Measurements from ENCODE around the gene SLC45A3.
"Not testable (repeated sequence)": the region's sequence is repeated elsewhere in the genome, so short reads cannot be mapped to it uniquely, and the experiment has no call there.

The SLC45A3 gene

DNA sequence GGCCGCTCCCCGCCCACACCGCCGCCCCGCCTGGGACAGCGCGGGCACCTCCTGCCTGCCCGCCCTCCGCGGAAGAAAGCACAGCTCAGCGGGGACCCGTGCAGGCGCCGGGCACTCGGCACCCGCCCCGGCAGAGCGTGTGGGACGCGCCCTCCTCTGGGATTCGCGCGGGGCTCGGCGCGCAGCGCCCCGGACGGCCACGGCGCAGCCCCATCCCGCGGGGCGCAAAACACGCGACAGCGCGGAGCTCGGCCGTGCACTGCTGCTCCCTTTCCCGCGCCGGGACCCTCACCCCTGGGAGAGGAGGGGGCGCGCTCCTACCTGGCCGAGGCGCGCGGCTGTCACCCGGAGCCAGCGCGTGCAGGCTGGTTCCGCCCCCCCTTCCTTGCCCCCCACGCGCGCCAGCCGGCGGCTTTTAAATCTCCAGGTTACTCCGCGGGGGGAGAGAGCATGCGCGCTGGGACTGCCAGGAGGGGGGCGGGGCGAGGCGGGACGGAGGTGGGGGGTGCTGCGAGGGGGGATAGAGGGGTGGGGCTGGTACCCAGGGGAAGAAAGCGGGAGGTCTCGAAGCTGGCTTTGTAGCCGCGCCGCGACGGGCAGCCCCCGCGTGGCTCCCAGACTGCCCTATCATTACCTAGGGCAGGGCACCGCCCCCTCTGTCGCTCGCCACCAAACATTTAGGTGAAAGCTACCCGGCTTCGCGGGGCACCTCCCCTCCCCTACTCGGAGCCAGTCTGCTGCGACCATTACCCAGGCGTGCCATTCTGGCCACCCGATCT is at the start of gene SLC45A3:
Gene SLC45A3 (minus strand): TSS at position 437 of the 779 bp plus-strand sequence. CDS start 15,853 bp downstream, outside the sequence.
- DNase-seq (ENCODE audit: low read depth, low spot score), result peak; percentile 59

DNA sequence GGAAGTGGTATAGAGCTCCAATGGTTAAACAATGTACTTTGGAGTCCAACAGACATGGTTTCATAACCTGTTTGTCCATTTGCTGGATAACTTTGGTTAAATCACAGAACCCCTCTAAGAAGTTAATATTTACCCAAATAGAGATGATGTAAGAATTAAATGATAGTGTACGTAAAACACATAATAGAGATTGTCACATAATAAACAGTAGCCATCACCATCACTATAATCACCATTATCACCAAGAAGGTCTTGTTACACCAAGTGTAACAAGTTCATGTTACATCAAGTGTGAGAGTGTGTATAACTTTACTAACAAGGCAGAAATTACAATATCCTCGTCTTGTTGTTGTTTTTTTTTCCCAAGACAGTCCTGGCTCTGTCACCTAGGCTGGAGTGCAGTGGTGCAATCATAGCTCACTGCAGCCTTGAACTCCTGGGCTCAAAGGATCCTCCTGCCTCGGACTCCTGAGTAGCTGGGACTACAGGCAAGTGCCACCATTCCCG is 46.4 kb upstream of the SLC45A3 start:
- no peak for DNase-seq (ENCODE audit: low read depth, low spot score)

- DNase-seq (ENCODE audit: low read depth, low spot score), result no peak
These were observed 45.2 kb upstream of the SLC45A3 start for GRCh38 chr1:205725514-205725913.

DNA sequence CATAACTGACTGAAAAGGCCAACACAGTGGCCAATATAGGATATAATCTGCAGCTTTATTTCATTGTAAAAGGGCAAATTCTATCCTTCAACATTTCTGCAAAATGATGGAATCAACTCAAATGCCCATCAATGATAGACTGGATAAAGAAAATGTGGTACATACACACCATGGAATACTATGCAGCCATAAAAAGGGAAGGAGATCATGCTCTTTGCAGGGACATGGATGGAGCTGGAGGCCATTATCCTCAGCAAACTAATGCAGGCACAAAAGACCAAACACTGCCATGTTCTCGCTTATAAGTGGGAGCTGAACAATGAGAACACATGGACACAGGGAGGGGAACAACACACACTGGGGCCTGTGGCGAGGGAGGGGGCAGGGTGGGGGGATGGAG is 40.4 kb upstream of the SLC45A3 start:
- not testable (repeated sequence) for DNase-seq (ENCODE audit: low read depth, low spot score)

GRCh38 chr1:205719762-205720161 is 39.5 kb upstream of the SLC45A3 start:
- no peak for DNase-seq (ENCODE audit: low read depth, low spot score)

DNA sequence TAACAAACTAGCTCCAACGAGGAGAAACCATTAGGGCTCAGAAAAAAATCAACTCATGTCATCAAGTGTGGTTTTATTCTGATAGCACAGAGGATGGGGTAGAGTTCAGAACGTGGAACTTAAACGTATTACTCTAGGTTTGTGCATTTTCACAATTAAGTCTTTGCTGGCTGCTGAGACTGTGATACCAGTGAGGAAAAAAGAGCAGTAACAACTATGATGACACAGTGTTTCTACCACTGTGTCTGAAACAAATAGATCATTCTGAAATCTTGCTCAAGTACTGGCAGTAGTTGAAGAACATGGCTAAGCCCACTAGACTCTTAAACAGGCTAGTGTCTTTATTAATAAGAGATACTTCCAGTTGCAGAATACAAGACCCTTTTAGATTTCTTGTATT is 38.7 kb upstream of the SLC45A3 start:
- DNase-seq (ENCODE audit: low read depth, low spot score), result no peak

DNA sequence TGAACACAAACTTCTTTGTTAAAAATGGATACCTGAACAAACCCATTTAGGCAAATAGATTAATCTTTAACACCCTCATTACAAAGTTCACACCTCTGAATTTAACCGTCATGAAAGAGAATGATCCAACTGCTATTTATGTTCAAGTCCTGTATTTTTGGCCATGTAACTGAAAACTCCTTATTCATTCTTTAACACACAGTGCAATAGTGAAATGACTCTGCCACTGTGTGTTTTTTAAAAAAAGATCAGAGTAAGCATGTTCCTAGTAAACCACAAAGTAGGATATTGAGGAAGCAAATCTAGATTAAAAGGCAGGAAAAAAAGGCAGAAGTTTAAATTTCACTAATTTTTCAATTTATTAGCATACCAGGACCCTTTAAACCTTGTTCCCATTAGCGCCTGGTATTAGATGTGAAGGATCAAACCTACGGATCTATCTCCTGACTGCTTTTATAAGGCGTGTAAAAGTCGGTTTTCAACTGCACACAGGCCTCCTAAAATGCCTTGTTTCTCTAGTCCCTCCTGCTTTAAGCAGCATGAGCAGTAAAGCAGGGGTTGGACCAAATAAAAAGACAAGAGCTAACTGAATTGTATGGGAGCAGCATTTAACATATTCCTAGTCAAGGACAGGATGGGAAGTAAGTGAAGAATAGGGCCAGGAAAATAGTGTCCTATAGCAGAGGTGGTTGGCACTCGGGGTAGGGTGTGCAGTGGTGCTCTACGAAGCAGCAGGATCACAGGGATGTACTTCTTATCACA is 36.2 kb upstream of the SLC45A3 start:
- DNase-seq (ENCODE audit: low read depth, low spot score), result no peak

GRCh38 chr1:205715628-205716027 is 35.3 kb upstream of the SLC45A3 start:
- no peak for DNase-seq (ENCODE audit: low read depth, low spot score)

GRCh38 chr1:205714906-205715246 is 34.6 kb upstream of the SLC45A3 start:
- DNase-seq (ENCODE audit: low read depth, low spot score), result no peak

DNA sequence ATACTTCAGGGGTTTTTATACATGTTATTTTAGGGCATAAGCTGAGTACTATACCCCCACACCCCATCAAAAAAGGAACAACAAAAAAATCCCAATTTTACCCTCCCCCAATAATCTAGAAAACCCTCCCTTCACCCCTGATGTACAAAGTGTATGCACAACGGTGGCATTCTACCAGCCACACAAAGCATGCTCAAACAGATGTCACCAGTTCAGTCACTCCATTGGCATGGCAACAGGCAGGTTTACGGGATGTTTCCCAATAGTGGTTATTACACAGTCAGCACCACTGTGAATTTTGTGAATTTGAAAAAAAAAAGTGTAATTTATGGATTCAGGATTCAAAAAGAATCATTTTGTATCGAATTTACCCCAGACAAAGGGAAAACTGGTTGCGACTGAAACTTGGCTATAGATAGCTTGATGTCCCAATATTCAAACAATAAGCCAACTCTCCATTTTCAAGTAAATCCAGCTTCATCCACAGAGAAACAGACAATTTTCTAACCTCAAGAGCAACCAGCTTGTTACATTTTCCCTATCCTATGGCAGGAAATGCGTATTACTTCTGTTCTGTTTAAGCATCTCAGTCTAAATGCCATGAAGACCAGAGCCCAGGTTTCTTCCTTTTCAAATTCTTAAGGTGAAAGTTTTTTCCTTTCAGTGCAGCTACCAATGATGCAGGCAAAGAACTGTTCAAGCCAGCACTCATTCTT is 34.0 kb upstream of the SLC45A3 start:
- peak; percentile 31 for DNase-seq (ENCODE audit: low read depth, low spot score)

DNA sequence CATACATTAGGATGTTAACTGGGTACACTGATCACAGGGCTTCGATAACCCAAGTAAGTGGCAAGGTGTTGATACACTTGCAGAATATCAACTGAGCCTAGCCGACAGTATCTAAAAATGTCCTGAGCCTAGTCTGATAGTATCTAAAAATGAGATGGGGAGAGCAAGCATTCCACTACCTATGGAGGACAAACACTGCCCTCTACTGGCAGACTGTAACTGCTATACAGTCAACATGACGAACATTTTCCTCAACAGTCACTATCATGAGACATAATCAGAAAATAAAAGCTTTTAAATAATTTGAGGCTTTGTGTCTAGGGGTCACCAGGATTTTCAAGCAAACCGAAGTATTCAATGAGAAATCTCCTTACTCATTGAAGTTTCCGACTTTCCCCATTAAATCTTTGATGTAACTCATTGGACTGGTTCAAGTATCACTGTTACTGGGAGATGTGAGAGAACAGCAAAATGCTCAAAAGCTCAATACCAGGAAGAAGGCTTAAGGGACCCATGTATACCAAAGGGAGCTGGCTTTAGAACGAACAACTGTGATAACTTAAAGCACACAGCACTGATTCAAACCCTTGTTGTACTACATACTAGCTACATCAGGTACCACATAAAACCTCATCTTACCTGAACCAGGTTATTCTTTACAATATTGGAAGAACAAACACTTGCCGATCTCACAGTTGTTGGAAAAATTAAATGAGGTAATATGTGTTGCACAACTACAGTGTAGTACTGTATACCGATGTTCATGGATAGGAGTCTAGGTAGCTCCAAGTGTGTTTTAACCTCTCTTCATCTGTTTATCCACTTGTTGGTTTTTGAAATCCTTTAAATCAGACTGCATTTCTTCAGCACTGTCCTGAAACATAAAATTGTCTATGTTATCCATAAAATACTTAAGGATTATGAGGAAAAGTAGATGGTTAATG is 31.1 kb upstream of the SLC45A3 start:
- DNase-seq (ENCODE audit: low read depth, low spot score), result peak; percentile 88

- DNase-seq (ENCODE audit: low read depth, low spot score), result no peak
These were observed 30.1 kb upstream of the SLC45A3 start for GRCh38 chr1:205710201-205711062.

DNA sequence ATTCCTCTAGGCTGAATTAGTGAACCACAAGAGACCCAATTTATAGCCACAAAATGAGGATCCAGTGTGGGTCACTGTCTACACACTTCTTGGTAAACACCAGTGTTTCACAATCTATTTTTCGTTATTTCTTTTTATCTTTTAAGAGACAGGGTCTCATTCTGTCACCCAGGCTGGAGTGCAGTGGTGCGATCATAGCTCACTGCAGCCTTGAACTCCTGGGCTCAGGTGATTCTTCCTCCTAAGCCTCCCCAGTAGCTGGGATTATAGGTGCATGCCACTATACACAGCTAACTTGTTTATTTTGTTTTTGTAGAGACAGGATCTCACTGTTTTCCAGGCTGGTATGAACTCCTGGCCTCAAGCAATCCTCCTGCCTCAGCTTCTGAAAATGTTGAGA is 29.3 kb upstream of the SLC45A3 start:
- DNase-seq (ENCODE audit: low read depth, low spot score), result no peak

DNA sequence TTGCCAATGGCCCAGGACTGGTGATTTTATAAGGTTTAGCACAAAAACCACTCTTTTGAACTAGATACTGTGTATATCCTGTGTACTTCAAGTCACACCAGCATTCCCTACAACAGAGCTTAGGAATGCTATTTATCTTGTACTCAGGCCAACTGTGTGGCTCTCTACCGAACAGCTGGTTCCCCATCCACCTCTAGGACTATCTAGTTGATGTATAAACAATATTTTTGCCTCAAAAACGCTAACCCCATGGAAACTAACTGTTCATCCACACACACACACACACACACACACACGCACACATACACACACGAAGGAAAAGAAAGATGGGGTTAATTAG is 28.7 kb upstream of the SLC45A3 start:
- peak; percentile 76 for DNase-seq (ENCODE audit: low read depth, low spot score)

- DNase-seq (ENCODE audit: low read depth, low spot score), result no peak
These were observed 26.5 kb upstream of the SLC45A3 start for GRCh38 chr1:205706601-205707502.

DNA sequence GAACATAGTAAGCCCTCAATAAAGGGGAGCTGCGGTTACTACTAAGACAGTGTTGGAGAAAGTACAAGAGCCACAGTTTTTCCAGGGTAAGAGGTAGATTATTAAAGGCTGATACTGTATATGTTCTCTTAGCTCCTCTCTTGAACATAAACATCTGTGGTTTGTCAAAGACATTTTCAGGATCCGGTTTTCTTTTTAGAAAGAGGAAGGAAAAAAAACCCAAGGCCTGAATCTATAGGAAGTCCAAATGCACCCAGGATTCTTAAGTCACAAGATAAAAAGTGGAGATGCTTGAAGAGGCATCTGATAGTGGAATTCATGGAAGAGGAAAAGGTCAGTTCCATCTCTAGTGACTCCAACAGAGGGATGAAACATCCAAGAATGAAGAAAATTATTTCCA is 24.6 kb upstream of the SLC45A3 start:
- no peak for DNase-seq (ENCODE audit: low read depth, low spot score)

GRCh38 chr1:205703072-205703471 is 22.8 kb upstream of the SLC45A3 start:
- no peak for DNase-seq (ENCODE audit: low read depth, low spot score)

GRCh38 chr1:205701891-205702290 is 21.6 kb upstream of the SLC45A3 start:
- no peak for DNase-seq (ENCODE audit: low read depth, low spot score)

- DNase-seq (ENCODE audit: low read depth, low spot score), result no peak
These were observed 21.1 kb upstream of the SLC45A3 start for GRCh38 chr1:205701420-205701819.
